Peyer's patch (tissue), 4 donors: ENCODE results near the gene ZNF576.

Experiments
- POLR2A ChIP-seq, 2 donors: fragments of 450-650 bp; IDR thresholded peaks; one replicate each; pipeline ENCODE4 v1.5.1; 2017; ENCODE audit warnings: antibody characterized with exemption in 2 of 2, mild to moderate bottlenecking in 2 of 2, moderate library complexity in 2 of 2
- TF ChIP-seq, protein P1 (sequence below), 6 experiments: fragments of 450-650 bp in 4 of 6; fragments of 200-600 bp in 2 of 6; sonication (generic) in 1 of 6; IDR thresholded peaks; one replicate each; pipeline ENCODE4 v1.5.1; 2017 to 2019; ENCODE audit warnings: antibody characterized with exemption in 6 of 6, mild to moderate bottlenecking in 3 of 6, moderate library complexity in 1 of 6

GRCh38 chr19:43616306-43616705, 19.9 kb downstream of the ZNF576 start:
- no peak for TF ChIP-seq POLR2A (IDR thresholded peaks at IDR 0.05)
- TF ChIP-seq, protein P1, sequence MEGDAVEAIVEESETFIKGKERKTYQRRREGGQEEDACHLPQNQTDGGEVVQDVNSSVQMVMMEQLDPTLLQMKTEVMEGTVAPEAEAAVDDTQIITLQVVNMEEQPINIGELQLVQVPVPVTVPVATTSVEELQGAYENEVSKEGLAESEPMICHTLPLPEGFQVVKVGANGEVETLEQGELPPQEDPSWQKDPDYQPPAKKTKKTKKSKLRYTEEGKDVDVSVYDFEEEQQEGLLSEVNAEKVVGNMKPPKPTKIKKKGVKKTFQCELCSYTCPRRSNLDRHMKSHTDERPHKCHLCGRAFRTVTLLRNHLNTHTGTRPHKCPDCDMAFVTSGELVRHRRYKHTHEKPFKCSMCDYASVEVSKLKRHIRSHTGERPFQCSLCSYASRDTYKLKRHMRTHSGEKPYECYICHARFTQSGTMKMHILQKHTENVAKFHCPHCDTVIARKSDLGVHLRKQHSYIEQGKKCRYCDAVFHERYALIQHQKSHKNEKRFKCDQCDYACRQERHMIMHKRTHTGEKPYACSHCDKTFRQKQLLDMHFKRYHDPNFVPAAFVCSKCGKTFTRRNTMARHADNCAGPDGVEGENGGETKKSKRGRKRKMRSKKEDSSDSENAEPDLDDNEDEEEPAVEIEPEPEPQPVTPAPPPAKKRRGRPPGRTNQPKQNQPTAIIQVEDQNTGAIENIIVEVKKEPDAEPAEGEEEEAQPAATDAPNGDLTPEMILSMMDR (IDR thresholded peaks at IDR 0.05) = no peak
